ENCODE results near the gene GPR39. TPM values are rescaled to one million over a fixed set of nuclear protein-coding genes. Genes with fewer than 3 reads are reported as not detected.

GPR39 gene
- total RNA-seq, 1 donor from 2014 or later: 1.0 TPM

DNA sequence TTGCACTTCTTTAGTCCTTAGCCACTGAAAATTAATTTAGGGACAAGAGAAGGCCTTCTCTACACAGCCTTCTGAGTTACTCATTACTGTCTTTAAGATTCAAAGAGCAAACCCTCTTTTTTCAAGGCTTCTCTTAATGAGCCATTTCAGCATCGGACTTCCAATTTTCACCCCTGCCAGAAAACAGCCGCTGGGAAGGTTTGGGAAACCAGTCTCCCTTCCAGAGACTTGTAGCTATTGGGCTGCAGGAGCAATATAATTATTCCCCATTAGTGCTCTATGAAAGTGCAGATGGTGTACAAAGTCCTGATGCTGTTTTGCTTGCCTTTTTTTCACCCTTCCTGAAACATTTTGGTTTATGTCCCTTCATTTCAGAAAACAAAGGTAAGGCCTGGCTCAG is 79.3 kb downstream of the GPR39 start:
- no peak overlapping the region for H3K4me3 Mint-ChIP-seq (ENCODE audit: unreplicated experiment)
- no peaks in the 10 kb centered on the region for H3K27me3 Mint-ChIP-seq (ENCODE audit: unreplicated experiment)
- H3K4me1 Mint-ChIP-seq (ENCODE audit: low read depth, unreplicated experiment): no peaks in the 10 kb centered on the region
- no peak for DNase-seq
- H3K27ac Mint-ChIP-seq (ENCODE audit: unreplicated experiment): no peak overlapping the region
- TF ChIP-seq, protein P1, sequence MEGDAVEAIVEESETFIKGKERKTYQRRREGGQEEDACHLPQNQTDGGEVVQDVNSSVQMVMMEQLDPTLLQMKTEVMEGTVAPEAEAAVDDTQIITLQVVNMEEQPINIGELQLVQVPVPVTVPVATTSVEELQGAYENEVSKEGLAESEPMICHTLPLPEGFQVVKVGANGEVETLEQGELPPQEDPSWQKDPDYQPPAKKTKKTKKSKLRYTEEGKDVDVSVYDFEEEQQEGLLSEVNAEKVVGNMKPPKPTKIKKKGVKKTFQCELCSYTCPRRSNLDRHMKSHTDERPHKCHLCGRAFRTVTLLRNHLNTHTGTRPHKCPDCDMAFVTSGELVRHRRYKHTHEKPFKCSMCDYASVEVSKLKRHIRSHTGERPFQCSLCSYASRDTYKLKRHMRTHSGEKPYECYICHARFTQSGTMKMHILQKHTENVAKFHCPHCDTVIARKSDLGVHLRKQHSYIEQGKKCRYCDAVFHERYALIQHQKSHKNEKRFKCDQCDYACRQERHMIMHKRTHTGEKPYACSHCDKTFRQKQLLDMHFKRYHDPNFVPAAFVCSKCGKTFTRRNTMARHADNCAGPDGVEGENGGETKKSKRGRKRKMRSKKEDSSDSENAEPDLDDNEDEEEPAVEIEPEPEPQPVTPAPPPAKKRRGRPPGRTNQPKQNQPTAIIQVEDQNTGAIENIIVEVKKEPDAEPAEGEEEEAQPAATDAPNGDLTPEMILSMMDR (IDR thresholded peaks at IDR 0.05; ENCODE audit: partially characterized antibody, unreplicated experiment): no peak
- H3K36me3 Mint-ChIP-seq (ENCODE audit: unreplicated experiment): peaks cover 2% of the 10 kb centered on the region
- no peaks in the 10 kb centered on the region for H3K9me3 Mint-ChIP-seq (ENCODE audit: unreplicated experiment)

DNA sequence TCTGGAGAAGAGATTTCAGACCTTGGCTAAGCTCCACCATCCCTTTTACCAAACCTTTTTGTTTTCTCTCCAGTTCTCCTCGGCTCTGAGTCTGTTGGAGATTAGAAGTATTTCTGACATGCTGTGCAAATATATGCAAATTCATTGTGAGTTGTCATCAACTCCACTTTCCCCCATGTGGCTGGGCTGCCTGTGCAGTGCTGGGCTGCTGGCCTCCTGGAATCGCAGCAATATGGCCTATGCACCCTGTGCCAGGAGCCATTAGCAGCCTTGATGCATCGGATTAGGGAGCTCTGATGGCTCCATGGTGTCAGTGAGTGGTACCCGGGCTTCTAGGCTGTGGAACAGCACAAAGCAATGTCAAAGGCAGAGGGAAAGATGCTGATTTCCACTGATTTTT is 80.0 kb downstream of the GPR39 start:
- Mint-ChIP-seq H3K4me1 (ENCODE audit: low read depth, unreplicated experiment) (no peaks in the 10 kb centered on the region), H3K27me3 (ENCODE audit: unreplicated experiment) (no peaks in the 10 kb centered on the region), H3K36me3 (ENCODE audit: unreplicated experiment) (peaks cover 5% of the 10 kb centered on the region), H3K9me3 (ENCODE audit: unreplicated experiment) (no peaks in the 10 kb centered on the region), H3K27ac (ENCODE audit: unreplicated experiment) (no peak overlapping the region), H3K4me3 (ENCODE audit: unreplicated experiment) (no peak overlapping the region)
- DNase-seq: no peak
- TF ChIP-seq, protein P1 (IDR thresholded peaks at IDR 0.05; ENCODE audit: partially characterized antibody, unreplicated experiment): no peak

DNA sequence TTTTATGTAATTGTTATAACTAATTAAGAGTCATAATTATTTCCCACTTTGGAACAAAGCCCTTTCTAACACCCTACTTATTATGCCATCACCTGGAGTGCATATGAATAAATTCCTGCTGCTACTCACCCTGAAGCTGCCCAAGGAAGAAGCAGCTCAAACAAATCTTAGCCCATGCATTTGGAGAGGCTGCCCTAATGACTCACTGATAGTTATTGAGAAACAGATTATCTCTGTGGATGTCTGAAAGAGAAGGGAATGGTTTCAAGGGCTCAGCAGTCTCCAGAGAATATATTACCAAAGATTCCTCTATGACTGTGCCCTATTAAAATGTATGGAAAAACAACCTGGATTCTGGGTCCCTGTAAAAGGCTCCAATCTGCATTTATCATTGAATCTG is 81.0 kb downstream of the GPR39 start:
- TF ChIP-seq, protein P1 (IDR thresholded peaks at IDR 0.05; ENCODE audit: partially characterized antibody, unreplicated experiment): no peak
- Mint-ChIP-seq H3K27ac (ENCODE audit: unreplicated experiment) (no peak overlapping the region), H3K36me3 (ENCODE audit: unreplicated experiment) (peaks cover 9% of the 10 kb centered on the region), H3K9me3 (ENCODE audit: unreplicated experiment) (no peaks in the 10 kb centered on the region), H3K4me1 (ENCODE audit: low read depth, unreplicated experiment) (no peaks in the 10 kb centered on the region), H3K4me3 (ENCODE audit: unreplicated experiment) (no peak overlapping the region), H3K27me3 (ENCODE audit: unreplicated experiment) (no peaks in the 10 kb centered on the region)
- DNase-seq: no peak

DNA sequence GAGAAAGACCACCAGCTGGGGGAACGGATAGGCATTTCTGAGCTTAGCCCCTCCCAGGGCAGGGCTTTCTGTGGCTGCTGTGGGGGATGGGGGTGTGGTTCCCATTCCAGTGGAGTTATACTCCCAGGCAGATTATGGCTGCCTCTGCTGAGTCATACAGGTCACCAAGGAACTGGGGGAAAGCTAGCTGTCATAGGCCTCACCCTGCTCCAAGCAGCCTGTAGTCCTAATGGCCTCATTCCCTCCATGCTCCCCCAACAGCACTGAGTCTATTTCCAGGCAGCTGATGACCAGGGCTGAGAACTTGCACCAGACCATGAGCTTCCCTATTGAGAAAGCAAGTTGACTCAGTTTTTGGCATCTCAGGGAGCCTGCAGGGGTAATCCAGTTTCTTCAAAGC is 87.1 kb downstream of the GPR39 start:
- TF ChIP-seq, protein P1 (IDR thresholded peaks at IDR 0.05; ENCODE audit: partially characterized antibody, unreplicated experiment): no peak
- Mint-ChIP-seq H3K4me3 (ENCODE audit: unreplicated experiment) (no peak overlapping the region), H3K27me3 (ENCODE audit: unreplicated experiment) (no peaks in the 10 kb centered on the region), H3K27ac (ENCODE audit: unreplicated experiment) (no peak overlapping the region), H3K4me1 (ENCODE audit: low read depth, unreplicated experiment) (no peaks in the 10 kb centered on the region), H3K9me3 (ENCODE audit: unreplicated experiment) (no peaks in the 10 kb centered on the region), H3K36me3 (ENCODE audit: unreplicated experiment) (peaks cover 17% of the 10 kb centered on the region)
- DNase-seq: no peak

DNA sequence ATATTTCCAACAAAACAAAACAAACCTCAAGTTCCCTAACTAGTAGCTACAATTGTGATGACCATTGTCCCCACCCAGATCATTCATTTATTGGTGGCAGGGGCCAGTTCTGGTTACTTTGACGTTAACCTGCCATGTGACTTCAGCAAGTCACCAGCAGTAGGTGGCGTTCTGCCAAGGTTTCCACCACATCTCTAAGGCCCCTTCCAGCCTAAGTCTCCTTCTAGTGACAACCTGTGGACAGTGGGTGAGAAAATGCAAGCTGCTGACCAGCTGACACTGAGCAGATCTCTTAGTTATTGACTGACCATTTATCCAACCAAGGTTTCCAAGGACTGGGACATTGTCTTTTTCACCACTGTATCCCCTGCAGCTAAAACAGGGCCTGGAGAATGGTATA is 98.4 kb downstream of the GPR39 start:
- no peak for DNase-seq
- H3K9me3 Mint-ChIP-seq (ENCODE audit: unreplicated experiment): no peaks in the 10 kb centered on the region
- peaks cover 3% of the 10 kb centered on the region for H3K27me3 Mint-ChIP-seq (ENCODE audit: unreplicated experiment)
- no peak overlapping the region for H3K27ac Mint-ChIP-seq (ENCODE audit: unreplicated experiment)
- no peaks in the 10 kb centered on the region for H3K4me1 Mint-ChIP-seq (ENCODE audit: low read depth, unreplicated experiment)
- H3K36me3 Mint-ChIP-seq (ENCODE audit: unreplicated experiment): no peaks in the 10 kb centered on the region
- TF ChIP-seq, protein P1 (IDR thresholded peaks at IDR 0.05; ENCODE audit: partially characterized antibody, unreplicated experiment): no peak
- no peak overlapping the region for H3K4me3 Mint-ChIP-seq (ENCODE audit: unreplicated experiment)
